ENCODE results near the gene CCDC91. TPM values are rescaled to one million over a fixed set of nuclear protein-coding genes. Genes with fewer than 3 reads are reported as not detected.

The CCDC91 gene
- polyA plus RNA-seq, 3 donors = 6.3 to 18.1 (median 15.6) TPM

DNA sequence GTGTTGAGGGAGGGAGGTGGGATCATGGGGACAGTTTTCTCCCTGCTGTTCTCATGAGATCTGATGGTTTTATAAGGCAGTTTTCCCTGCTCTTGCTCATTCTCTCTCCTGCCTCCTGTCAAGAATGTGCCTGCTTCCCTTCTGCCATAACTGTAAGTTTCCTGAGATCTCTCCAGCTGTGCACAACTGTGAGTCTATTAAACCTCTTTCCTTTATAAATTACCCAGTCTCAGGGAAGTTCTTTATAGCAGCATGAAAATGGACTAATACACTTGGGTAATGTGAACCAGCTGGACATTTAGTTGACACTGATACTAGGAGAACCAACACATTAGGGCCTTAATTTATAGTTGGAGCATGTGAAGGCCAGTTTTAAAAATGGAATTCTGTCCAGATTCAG, 12.4 kb upstream of the CCDC91 start:
- Histone ChIP-seq H3K4me1 (ENCODE audit: control insufficient read depth in 1 of 2, insufficient read depth in 2 of 2, low read length in 2 of 2) (no peaks in the 10 kb centered on the region), H3K79me2 (ENCODE audit: insufficient read depth, low read length) (no peaks in the 10 kb centered on the region), H3K9ac (ENCODE audit: insufficient read depth, low read length, poor library complexity, severe bottlenecking) (no peak overlapping the region), H4K20me1 (ENCODE audit: insufficient read depth, low read length) (no peaks in the 10 kb centered on the region), H3K4me2 (replicated peaks; ENCODE audit: extremely low read depth, low read length, poor library complexity, severe bottlenecking) (no peak overlapping the region), H3K4me3 (replicated peaks in 1 of 3; ENCODE audit: low read depth in 2 of 3, low read length in 3 of 3) (no peak overlapping the region), H3K9me3 (replicated peaks in 1 of 2; ENCODE audit: control insufficient read depth in 1 of 2, insufficient read depth in 1 of 2, low read length in 2 of 2) (no peaks in the 10 kb centered on the region), H2AFZ (ENCODE audit: insufficient read depth, low read depth, low read length, poor library complexity, severe bottlenecking) (no peak overlapping the region), H3K27ac (ENCODE audit: low read depth in 1 of 2, low read length in 2 of 2) (no peak overlapping the region), H3K27me3 (ENCODE audit: control insufficient read depth in 2 of 2, insufficient read depth in 2 of 2, low read length in 2 of 2) (no peaks in the 10 kb centered on the region), H3K36me3 (replicated peaks in 1 of 2; ENCODE audit: control insufficient read depth in 1 of 2, insufficient read depth in 2 of 2, low read length in 2 of 2) (no peaks in the 10 kb centered on the region)
- no peak for DNase-seq
- Mint-ChIP-seq H3K36me3 (no peaks in the 10 kb centered on the region), H3K9me3 (peaks cover 0 to 5% (median 2%) of the 10 kb centered on the region in 7 donors), H3K27ac (no peak overlapping the region), H3K4me1 (no peaks in the 10 kb centered on the region), H3K27me3 (ENCODE audit: low read depth in 3 of 3) (peaks cover 0 to 4% (median 0%) of the 10 kb centered on the region in 3 donors), H3K4me3 (no peak overlapping the region)
- TF ChIP-seq, protein P1, sequence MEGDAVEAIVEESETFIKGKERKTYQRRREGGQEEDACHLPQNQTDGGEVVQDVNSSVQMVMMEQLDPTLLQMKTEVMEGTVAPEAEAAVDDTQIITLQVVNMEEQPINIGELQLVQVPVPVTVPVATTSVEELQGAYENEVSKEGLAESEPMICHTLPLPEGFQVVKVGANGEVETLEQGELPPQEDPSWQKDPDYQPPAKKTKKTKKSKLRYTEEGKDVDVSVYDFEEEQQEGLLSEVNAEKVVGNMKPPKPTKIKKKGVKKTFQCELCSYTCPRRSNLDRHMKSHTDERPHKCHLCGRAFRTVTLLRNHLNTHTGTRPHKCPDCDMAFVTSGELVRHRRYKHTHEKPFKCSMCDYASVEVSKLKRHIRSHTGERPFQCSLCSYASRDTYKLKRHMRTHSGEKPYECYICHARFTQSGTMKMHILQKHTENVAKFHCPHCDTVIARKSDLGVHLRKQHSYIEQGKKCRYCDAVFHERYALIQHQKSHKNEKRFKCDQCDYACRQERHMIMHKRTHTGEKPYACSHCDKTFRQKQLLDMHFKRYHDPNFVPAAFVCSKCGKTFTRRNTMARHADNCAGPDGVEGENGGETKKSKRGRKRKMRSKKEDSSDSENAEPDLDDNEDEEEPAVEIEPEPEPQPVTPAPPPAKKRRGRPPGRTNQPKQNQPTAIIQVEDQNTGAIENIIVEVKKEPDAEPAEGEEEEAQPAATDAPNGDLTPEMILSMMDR (IDR thresholded peaks at IDR 0.05) = no peak
- intact Hi-C loops (cut with micrococcal nuclease) = no loop called here

DNA sequence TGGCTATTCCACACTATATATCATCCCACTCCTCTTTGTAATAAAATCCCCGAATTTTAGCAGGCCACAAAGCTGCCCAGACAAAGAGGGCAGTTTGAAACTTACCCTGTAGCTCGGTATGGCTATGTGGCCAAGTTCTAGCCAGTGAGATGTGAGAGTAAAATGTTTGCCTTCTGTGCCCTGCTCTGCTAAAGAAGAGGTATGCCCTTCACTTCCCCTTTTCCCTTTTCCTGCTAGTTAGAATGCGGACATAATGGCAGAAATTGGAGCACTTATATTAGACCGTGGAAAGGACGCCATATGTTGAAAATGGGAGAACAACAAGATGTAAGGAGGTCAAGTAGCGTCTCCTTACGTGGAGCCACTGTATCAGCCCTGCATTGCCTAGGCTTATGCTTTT, 11.5 kb upstream of the CCDC91 start:
- TF ChIP-seq, protein P1 (IDR thresholded peaks at IDR 0.05) = no peak
- Mint-ChIP-seq H3K4me3 (no peak overlapping the region), H3K9me3 (peaks cover 0 to 6% (median 2%) of the 10 kb centered on the region in 7 donors), H3K27ac (no peak overlapping the region), H3K4me1 (no peaks in the 10 kb centered on the region), H3K27me3 (ENCODE audit: low read depth in 3 of 3) (peaks cover 0 to 4% (median 2%) of the 10 kb centered on the region in 3 donors), H3K36me3 (no peaks in the 10 kb centered on the region)
- Histone ChIP-seq H3K4me3 (replicated peaks in 1 of 3; ENCODE audit: low read depth in 2 of 3, low read length in 3 of 3) (no peak overlapping the region), H3K4me2 (replicated peaks; ENCODE audit: extremely low read depth, low read length, poor library complexity, severe bottlenecking) (no peak overlapping the region), H4K20me1 (ENCODE audit: insufficient read depth, low read length) (no peaks in the 10 kb centered on the region), H3K27me3 (ENCODE audit: control insufficient read depth in 2 of 2, insufficient read depth in 2 of 2, low read length in 2 of 2) (no peaks in the 10 kb centered on the region), H3K9me3 (replicated peaks in 1 of 2; ENCODE audit: control insufficient read depth in 1 of 2, insufficient read depth in 1 of 2, low read length in 2 of 2) (no peaks in the 10 kb centered on the region), H3K9ac (ENCODE audit: insufficient read depth, low read length, poor library complexity, severe bottlenecking) (no peak overlapping the region), H3K36me3 (replicated peaks in 1 of 2; ENCODE audit: control insufficient read depth in 1 of 2, insufficient read depth in 2 of 2, low read length in 2 of 2) (no peaks in the 10 kb centered on the region), H3K27ac (ENCODE audit: low read depth in 1 of 2, low read length in 2 of 2) (no peak overlapping the region), H3K4me1 (ENCODE audit: control insufficient read depth in 1 of 2, insufficient read depth in 2 of 2, low read length in 2 of 2) (no peaks in the 10 kb centered on the region), H3K79me2 (ENCODE audit: insufficient read depth, low read length) (no peaks in the 10 kb centered on the region), H2AFZ (ENCODE audit: insufficient read depth, low read depth, low read length, poor library complexity, severe bottlenecking) (no peak overlapping the region)
- intact Hi-C loops (cut with micrococcal nuclease) = no loop called here
- WGBS (ENCODE audit: insufficient coverage) = 100% methylated on average over 2 of the region's 7 CpGs
- DNase-seq = no peak

All from CD14-positive monocyte (primary cell).